Embryonic facial prominence (tissue), 1 donor: Measurements from ENCODE around the gene GATA6.
"Not testable (repeated sequence)": the region's sequence is repeated elsewhere in the genome, so short reads cannot be mapped to it uniquely, and the experiment has no call there.

Experiments used
- DNase-seq: peaks from one replicate; pipeline ENCODE4 v3.0.0-alpha.2; 2016; ENCODE audit errors: extremely low spot score

Gene GATA6

GRCh38 chr18:22182884-22183697 lies 13.7 kb downstream of the GATA6 start:
- DNase-seq: no peak

GRCh38 chr18:22183698-22184170 lies 14.3 kb downstream of the GATA6 start:
- DNase-seq: no peak

GRCh38 chr18:22184573-22184972 lies 15.2 kb downstream of the GATA6 start:
- not testable (repeated sequence) for DNase-seq

- DNase-seq: no peak
Observed at GRCh38 chr18:22185273-22185672, 15.9 kb downstream of the GATA6 start.

- DNase-seq: no peak
Observed at GRCh38 chr18:22185771-22186386, 16.5 kb downstream of the GATA6 start.

- no peak for DNase-seq
Observed at GRCh38 chr18:22186484-22186971, 17.1 kb downstream of the GATA6 start.

GRCh38 chr18:22188559-22189267 lies 19.3 kb downstream of the GATA6 start:
- DNase-seq: no peak

- DNase-seq: no peak
Observed at GRCh38 chr18:22189449-22190166, 20.2 kb downstream of the GATA6 start.

GRCh38 chr18:22191346-22191695 lies 21.9 kb downstream of the GATA6 start:
- no peak for DNase-seq

GRCh38 chr18:22191923-22192322 lies 22.5 kb downstream of the GATA6 start:
- no peak for DNase-seq

GRCh38 chr18:22193466-22193865 lies 24.1 kb downstream of the GATA6 start:
- no peak for DNase-seq

GRCh38 chr18:22194151-22194598 lies 24.8 kb downstream of the GATA6 start:
- DNase-seq: no peak

- DNase-seq: no peak
Observed at GRCh38 chr18:22195052-22195451, 25.7 kb downstream of the GATA6 start.

GRCh38 chr18:22196943-22197342 lies 27.6 kb downstream of the GATA6 start:
- DNase-seq: not testable (repeated sequence)

GRCh38 chr18:22197668-22198067 lies 28.3 kb downstream of the GATA6 start:
- DNase-seq: no peak

- DNase-seq: no peak
Observed at GRCh38 chr18:22198163-22198562, 28.8 kb downstream of the GATA6 start.

- no peak for DNase-seq
Observed at GRCh38 chr18:22199005-22199404, 29.6 kb downstream of the GATA6 start.

GRCh38 chr18:22200611-22201225 lies 31.3 kb downstream of the GATA6 start:
- no peak for DNase-seq

- DNase-seq: no peak
Observed at GRCh38 chr18:22203035-22203434, 33.6 kb downstream of the GATA6 start.

- DNase-seq: no peak
Observed at GRCh38 chr18:22203536-22204213, 34.3 kb downstream of the GATA6 start.

GRCh38 chr18:22204214-22204536 lies 34.8 kb downstream of the GATA6 start:
- no peak for DNase-seq
